Gastrocnemius medialis (tissue), 4 donors: ENCODE data around the gene SLC39A3.

ENCODE experiments used
- POLR2A ChIP-seq, 2 donors: fragments of 450-650 bp; IDR thresholded peaks; one replicate each; pipeline ENCODE4 v1.6.1; 2017; ENCODE audit warnings: antibody characterized with exemption in 2 of 2, mild to moderate bottlenecking in 2 of 2, moderate library complexity in 2 of 2
- TF ChIP-seq, protein P1 (sequence below), 5 experiments: fragments of 450-650 bp in 3 of 5; fragments of 200-600 bp in 2 of 5; sonication (generic) in 2 of 5; IDR thresholded peaks in 4 of 5; conservative IDR thresholded peaks in 1 of 5; 1 replicate in 4 of 5; 2 replicates in 1 of 5; pipeline ENCODE4 v1.5.1; 2016 to 2019; ENCODE audit warnings: antibody characterized with exemption in 5 of 5, mild to moderate bottlenecking in 3 of 5, moderate library complexity in 3 of 5

- TF ChIP-seq POLR2A (IDR thresholded peaks at IDR 0.05): no peak
- TF ChIP-seq, protein P1, sequence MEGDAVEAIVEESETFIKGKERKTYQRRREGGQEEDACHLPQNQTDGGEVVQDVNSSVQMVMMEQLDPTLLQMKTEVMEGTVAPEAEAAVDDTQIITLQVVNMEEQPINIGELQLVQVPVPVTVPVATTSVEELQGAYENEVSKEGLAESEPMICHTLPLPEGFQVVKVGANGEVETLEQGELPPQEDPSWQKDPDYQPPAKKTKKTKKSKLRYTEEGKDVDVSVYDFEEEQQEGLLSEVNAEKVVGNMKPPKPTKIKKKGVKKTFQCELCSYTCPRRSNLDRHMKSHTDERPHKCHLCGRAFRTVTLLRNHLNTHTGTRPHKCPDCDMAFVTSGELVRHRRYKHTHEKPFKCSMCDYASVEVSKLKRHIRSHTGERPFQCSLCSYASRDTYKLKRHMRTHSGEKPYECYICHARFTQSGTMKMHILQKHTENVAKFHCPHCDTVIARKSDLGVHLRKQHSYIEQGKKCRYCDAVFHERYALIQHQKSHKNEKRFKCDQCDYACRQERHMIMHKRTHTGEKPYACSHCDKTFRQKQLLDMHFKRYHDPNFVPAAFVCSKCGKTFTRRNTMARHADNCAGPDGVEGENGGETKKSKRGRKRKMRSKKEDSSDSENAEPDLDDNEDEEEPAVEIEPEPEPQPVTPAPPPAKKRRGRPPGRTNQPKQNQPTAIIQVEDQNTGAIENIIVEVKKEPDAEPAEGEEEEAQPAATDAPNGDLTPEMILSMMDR (IDR thresholded peaks at IDR 0.05 in 4 of 5, conservative IDR thresholded peaks at IDR 0.05 in 1 of 5): no peak
These were observed 38.3 kb upstream of the SLC39A3 start for GRCh38 chr19:2777952-2778683.
